ENCODE data around the gene HNRNPAB. TPM values are rescaled to one million over a fixed set of nuclear protein-coding genes. Genes with fewer than 3 reads are reported as not detected.

HNRNPAB gene
- total RNA-seq (ENCODE audit: low replicate concordance) = 14.9 and 60.7 TPM in 2 replicates

DNA sequence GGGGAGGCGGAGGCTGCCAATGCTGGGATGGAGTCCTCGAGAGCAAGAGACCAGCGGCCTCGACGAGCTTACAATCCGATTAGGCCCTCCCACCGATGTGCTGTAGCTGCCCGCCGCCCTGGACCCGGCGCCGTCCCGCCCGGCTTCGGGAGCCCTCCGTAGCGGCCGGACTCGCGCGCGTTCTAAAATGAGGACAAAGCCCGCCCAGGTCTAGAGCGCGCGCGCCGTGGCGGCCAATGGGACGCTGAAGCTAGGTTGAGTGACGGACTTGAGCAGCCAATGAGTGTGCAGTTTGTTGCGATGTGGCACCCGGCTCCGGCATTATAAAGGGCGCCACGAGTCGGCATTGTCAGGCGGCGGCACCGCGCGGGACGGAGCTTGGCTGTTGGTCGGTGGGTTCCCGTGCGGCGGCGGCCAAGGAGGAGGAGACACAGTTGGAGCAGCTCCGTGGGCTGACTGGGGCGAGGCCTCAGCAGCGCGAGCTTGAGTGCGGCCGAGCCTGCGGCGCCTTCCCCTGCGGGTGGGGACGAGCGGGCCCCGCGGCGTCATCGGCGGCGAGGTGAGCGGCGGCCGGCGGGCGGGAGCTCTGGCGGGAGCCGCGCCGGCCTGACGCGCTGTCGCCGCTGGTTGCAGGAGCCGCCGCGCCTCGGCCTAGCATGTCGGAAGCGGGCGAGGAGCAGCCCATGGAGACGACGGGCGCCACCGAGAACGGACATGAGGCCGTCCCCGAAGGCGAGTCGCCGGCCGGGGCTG is at the start of gene HNRNPAB:
Gene HNRNPAB, plus strand, starts transcription at position 352 of the 753 bp plus-strand sequence. Its CDS starts 305 bp downstream, at position 657.

GRCh38 chr5:178187014-178187413 is 17.3 kb upstream of the HNRNPAB start, which contains the start of gene GMCL2:
Gene GMCL2 (minus strand): TSS chr5:178187371. CDS start chr5:178187299, 72 bp downstream.

DNA sequence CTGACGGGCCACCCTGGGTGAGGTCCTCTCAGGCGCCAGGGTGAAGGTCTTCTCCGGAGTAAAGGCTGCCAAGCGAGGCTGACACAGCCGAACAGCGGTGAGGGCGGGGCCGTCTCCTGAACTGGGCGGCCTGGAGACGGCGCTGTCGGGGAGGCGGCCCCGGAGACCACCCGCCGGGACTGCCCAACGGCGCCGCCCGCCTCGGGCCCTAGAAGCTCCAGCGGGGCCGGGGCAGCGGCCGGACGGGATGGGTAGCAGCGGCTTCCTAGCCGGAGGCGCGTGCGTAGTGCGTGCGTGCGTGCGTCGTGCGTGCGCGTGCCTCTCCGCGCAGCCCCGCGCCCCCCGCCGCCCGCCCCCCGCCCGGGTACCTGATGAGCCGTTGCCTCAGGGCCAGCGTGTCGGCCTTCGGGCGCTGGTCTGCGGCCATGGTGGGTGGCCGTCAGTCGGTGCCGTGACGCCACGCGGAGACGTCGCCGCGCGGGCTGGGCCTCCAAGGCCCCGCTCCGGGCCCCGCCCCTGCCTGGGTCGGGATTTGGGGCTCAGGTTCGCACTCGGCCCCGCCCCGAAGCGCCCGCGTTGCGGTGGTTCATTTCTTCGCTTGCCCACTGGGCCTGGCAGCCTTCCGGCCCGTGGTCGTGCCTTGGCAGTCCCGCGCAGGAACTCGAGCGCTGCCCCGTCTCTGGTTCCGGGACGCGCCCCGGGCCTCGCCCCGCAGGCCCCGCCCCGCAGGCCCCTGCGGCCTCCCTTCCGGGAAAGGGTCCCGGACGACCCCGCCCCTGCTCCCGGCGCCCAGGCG is 28.0 kb downstream of the HNRNPAB start, which contains the start of gene PHYKPL:
Gene PHYKPL, minus strand, starts transcription at position 679 of the 796 bp plus-strand sequence. Its CDS starts 252 bp downstream, at position 427.

Other genes with a start within 250 kb of the HNRNPAB start
- gene PROP1, start 208.3 kb upstream of the HNRNPAB start, total RNA-seq (ENCODE audit: low replicate concordance) = not detected in 2 replicates
- 0.08 and 0.35 TPM in 2 replicates for gene N4BP3, start 91.0 kb upstream of the HNRNPAB start, total RNA-seq (ENCODE audit: low replicate concordance)
- gene RMND5B, start 73.5 kb upstream of the HNRNPAB start, total RNA-seq (ENCODE audit: low replicate concordance) = 17.7 and 20.4 TPM in 2 replicates
- gene NHP2, start 50.6 kb upstream of the HNRNPAB start, total RNA-seq (ENCODE audit: low replicate concordance) = 61.2 and 151 TPM in 2 replicates
- gene GMCL2, start 17.2 kb upstream of the HNRNPAB start, total RNA-seq (ENCODE audit: low replicate concordance) = not detected in 2 replicates
- gene PHYKPL, start 28.3 kb downstream of the HNRNPAB start, total RNA-seq (ENCODE audit: low replicate concordance) = 30.6 and 59.9 TPM in 2 replicates